OCI-LY7 (cell line): ENCODE measurements around the gene MAB21L3. TPM values are rescaled to one million over a fixed set of nuclear protein-coding genes. Genes with fewer than 3 reads are reported as not detected.

Experiments used
- BruUV-seq: library from RNA; stranded (reverse); fragments of 400-500 nt; replicated peaks from 2 replicates; lab custom pipeline; 2021; lab: Mats Ljungman, UMichigan
- CTCF ChIA-PET: fragments of 300-600 bp; sonication (Branson Sonifier 250); formaldehyde crosslinking; loops from one replicate; lab custom pipeline; 2022; ENCODE audit warnings: antibody characterized with exemption; ENCODE audit not compliant: unreplicated experiment; lab: Charles Lee
- POLR2A ChIA-PET: fragments of 300-600 bp; sonication (Branson Sonifier 250); formaldehyde crosslinking; loops from one replicate; lab custom pipeline; 2022; ENCODE audit warnings: antibody characterized with exemption; lab: Charles Lee
- DNase-seq: peaks from one replicate; pipeline ENCODE4 v3.0.0-alpha.2; 2015; ENCODE audit warnings: low spot score
- H2AFZ ChIP-seq: fragments of 200-600 bp; sonication (generic), shearing (Covaris generic); 2 replicates; pipeline ENCODE4 v1.6.1; 2014; ENCODE audit warnings: mild to moderate bottlenecking, antibody characterized with exemption, low read length, moderate library complexity
- H3K27ac ChIP-seq: fragments of 200-600 bp; sonication (generic); 2 replicates; pipeline ENCODE4 v1.5.1; 2014; ENCODE audit warnings: mixed run types, low read depth, mild to moderate bottlenecking, moderate library complexity, low read length, inconsistent platforms; ENCODE audit not compliant: poor library complexity, severe bottlenecking
- H3K36me3 ChIP-seq: fragments of 200-600 bp; sonication (generic); 2 replicates; pipeline ENCODE4 v1.6.1; 2014; ENCODE audit warnings: mild to moderate bottlenecking, antibody characterized with exemption, low read length, moderate library complexity, mixed read lengths; ENCODE audit not compliant: insufficient read depth
- H3K4me1 ChIP-seq: fragments of 200-600 bp; sonication (generic); 2 replicates; pipeline ENCODE4 v1.5.1; 2014; ENCODE audit warnings: mild to moderate bottlenecking, low read length; ENCODE audit not compliant: insufficient read depth, poor library complexity, severe bottlenecking
- H3K4me2 ChIP-seq: fragments of 200-600 bp; sonication (generic); 2 replicates; pipeline ENCODE4 v1.6.1; 2014; ENCODE audit warnings: mild to moderate bottlenecking, low read length
- H3K4me3 ChIP-seq: fragments of 200-600 bp; sonication (generic); 2 replicates; pipeline ENCODE4 v1.5.1; 2014; ENCODE audit warnings: mild to moderate bottlenecking, low read depth, low read length; ENCODE audit not compliant: poor library complexity, severe bottlenecking
- H3K79me2 ChIP-seq: fragments of 200-600 bp; sonication (generic); 2 replicates; pipeline ENCODE4 v1.6.1; 2016; ENCODE audit warnings: low read depth, mild to moderate bottlenecking, low read length, moderate library complexity, mixed read lengths; ENCODE audit not compliant: insufficient read depth
- H3K9me2 ChIP-seq: fragments of 200-600 bp; sonication (generic); 2 replicates; pipeline ENCODE4 v1.6.1; 2016; ENCODE audit warnings: mild to moderate bottlenecking, low read length, mixed read lengths; ENCODE audit not compliant: insufficient read depth
- H3K9me3 ChIP-seq: fragments of 200-600 bp; sonication (generic); 2 replicates; pipeline ENCODE4 v1.6.1; 2014; ENCODE audit warnings: mild to moderate bottlenecking, mixed run types, low read length, mixed read lengths
- H4K20me1 ChIP-seq: fragments of 200-600 bp; sonication (generic); 2 replicates; pipeline ENCODE4 v1.6.1; 2014; ENCODE audit warnings: mild to moderate bottlenecking, antibody characterized with exemption, low read length, moderate library complexity, mixed read lengths; ENCODE audit not compliant: insufficient read depth
- CTCF ChIP-seq: fragments of 200-600 bp; sonication (generic); conservative IDR thresholded peaks from 2 replicates; pipeline ENCODE4 v1.5.1; 2014; ENCODE audit warnings: mild to moderate bottlenecking, antibody characterized with exemption, low read length, moderate library complexity, mixed read lengths
- EZH2phosphoT487 ChIP-seq: fragments of 200-600 bp; sonication (generic); IDR thresholded peaks from 2 replicates; pipeline ENCODE4 v1.6.1; 2018; ENCODE audit warnings: low read depth, borderline replicate concordance, mild to moderate bottlenecking, mixed run types, antibody characterized with exemption, low read length, moderate library complexity, mixed read lengths
- intact Hi-C: fragments of 100-400 bp; cut with micrococcal nuclease; formaldehyde crosslinking; loops from one replicate; pipeline ENCODE4 v1.10.0; 2022; ENCODE audit not compliant: unreplicated experiment
- total RNA-seq, 2 experiments: library from RNA; depleted of rRNA in 1 of 2; stranded (reverse); fragments of >200 nt in 1 of 2; shearing (Covaris generic) in 1 of 2; gene quantifications; 2 replicates each; pipeline ENCODE4 v1.2.3, GENCODE V29; 2014 to 2022

Gene MAB21L3
- total RNA-seq, 2 experiments from 2014 or later: not detected

GRCh38 chr1:116096013-116096618, 15.1 kb upstream of the MAB21L3 start:
- H2AFZ ChIP-seq: no peak overlapping the region
- no peaks in the 10 kb centered on the region for H3K36me3 ChIP-seq
- TF ChIP-seq CTCF (no peak), EZH2phosphoT487 (no peak)
- no peak overlapping the region for H3K4me2 ChIP-seq
- H3K79me2 ChIP-seq: no peaks in the 10 kb centered on the region
- no peak overlapping the region for H3K4me3 ChIP-seq
- ChIA-PET CTCF (no interaction called here), POLR2A (interaction anchor here (0.7 kb wide), 2 partner anchors 964 to 1465 kb away, joined by 4 read pairs; partner anchors contain the start of gene TTF2)
- no peak for DNase-seq
- no peaks in the 10 kb centered on the region for H3K9me2 ChIP-seq
- BruUV-seq: no TSS peak
- H3K4me1 ChIP-seq: no peaks in the 10 kb centered on the region
- no peak overlapping the region for H3K27ac ChIP-seq
- H3K9me3 ChIP-seq: no peaks in the 10 kb centered on the region
- no peaks in the 10 kb centered on the region for H4K20me1 ChIP-seq
- intact Hi-C loops: no loop called here

GRCh38 chr1:116097626-116098025, 13.6 kb upstream of the MAB21L3 start:
- ChIA-PET CTCF (no interaction called here), POLR2A (interaction anchor here (0.7 kb wide), 1 partner anchor 159 kb away, joined by 3 read pairs; no protein-coding TSS in a partner anchor)
- no peak overlapping the region for H3K4me2 ChIP-seq
- DNase-seq: no peak
- no peaks in the 10 kb centered on the region for H3K4me1 ChIP-seq
- no peaks in the 10 kb centered on the region for H3K9me2 ChIP-seq
- H3K79me2 ChIP-seq: no peaks in the 10 kb centered on the region
- no peaks in the 10 kb centered on the region for H4K20me1 ChIP-seq
- no peaks in the 10 kb centered on the region for H3K36me3 ChIP-seq
- H3K9me3 ChIP-seq: no peaks in the 10 kb centered on the region
- no peak overlapping the region for H2AFZ ChIP-seq
- H3K27ac ChIP-seq: no peak overlapping the region
- no TSS peak for BruUV-seq
- TF ChIP-seq CTCF: no peak
- no peak for TF ChIP-seq EZH2phosphoT487
- intact Hi-C loops: no loop called here
- no peak overlapping the region for H3K4me3 ChIP-seq

GRCh38 chr1:116099379-116099778, 11.8 kb upstream of the MAB21L3 start:
- intact Hi-C loops: no loop called here
- no peak for DNase-seq
- no peaks in the 10 kb centered on the region for H3K79me2 ChIP-seq
- ChIA-PET CTCF (no interaction called here), POLR2A (no interaction called here)
- H2AFZ ChIP-seq: no peak overlapping the region
- no peak overlapping the region for H3K27ac ChIP-seq
- no peaks in the 10 kb centered on the region for H3K36me3 ChIP-seq
- no peaks in the 10 kb centered on the region for H3K4me1 ChIP-seq
- H3K9me3 ChIP-seq: no peaks in the 10 kb centered on the region
- H4K20me1 ChIP-seq: no peaks in the 10 kb centered on the region
- no peaks in the 10 kb centered on the region for H3K9me2 ChIP-seq
- BruUV-seq: no TSS peak
- no peak overlapping the region for H3K4me2 ChIP-seq
- H3K4me3 ChIP-seq: no peak overlapping the region
- no peak for TF ChIP-seq EZH2phosphoT487
- TF ChIP-seq CTCF: no peak
